Activated CD8-positive, alpha-beta memory T cell treated with anti-CD3 and anti-CD28 coated beads, Interleukin-2, amount 50 U/mL, for 1 hour (primary cell): ENCODE results near the gene PDE2A.

Source experiments
- DNase-seq: peaks from one replicate; pipeline ENCODE4 v3.0.0-alpha.2; 2020; ENCODE audit errors: extremely low read depth

PDE2A gene

DNA sequence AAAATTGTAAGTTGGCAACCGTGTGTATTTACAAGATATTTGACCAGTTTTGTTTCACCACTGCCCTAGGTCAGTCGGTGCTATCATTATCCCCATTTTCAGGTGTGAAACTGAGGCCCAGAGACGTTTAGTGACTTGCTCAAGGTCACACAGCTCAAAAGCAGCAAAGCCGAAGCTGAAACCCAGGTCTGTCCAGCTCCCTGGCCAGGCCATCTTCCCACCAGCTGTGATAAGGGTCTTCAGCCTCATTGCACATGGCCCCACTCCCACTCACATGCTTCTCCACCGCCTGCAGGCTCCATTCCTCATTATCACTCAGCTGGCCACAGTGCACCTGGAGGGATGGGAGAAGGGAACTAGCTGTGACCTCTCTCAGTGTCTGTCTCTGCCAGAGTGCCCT is 83.2 kb downstream of the PDE2A start:
- no peak for DNase-seq

DNA sequence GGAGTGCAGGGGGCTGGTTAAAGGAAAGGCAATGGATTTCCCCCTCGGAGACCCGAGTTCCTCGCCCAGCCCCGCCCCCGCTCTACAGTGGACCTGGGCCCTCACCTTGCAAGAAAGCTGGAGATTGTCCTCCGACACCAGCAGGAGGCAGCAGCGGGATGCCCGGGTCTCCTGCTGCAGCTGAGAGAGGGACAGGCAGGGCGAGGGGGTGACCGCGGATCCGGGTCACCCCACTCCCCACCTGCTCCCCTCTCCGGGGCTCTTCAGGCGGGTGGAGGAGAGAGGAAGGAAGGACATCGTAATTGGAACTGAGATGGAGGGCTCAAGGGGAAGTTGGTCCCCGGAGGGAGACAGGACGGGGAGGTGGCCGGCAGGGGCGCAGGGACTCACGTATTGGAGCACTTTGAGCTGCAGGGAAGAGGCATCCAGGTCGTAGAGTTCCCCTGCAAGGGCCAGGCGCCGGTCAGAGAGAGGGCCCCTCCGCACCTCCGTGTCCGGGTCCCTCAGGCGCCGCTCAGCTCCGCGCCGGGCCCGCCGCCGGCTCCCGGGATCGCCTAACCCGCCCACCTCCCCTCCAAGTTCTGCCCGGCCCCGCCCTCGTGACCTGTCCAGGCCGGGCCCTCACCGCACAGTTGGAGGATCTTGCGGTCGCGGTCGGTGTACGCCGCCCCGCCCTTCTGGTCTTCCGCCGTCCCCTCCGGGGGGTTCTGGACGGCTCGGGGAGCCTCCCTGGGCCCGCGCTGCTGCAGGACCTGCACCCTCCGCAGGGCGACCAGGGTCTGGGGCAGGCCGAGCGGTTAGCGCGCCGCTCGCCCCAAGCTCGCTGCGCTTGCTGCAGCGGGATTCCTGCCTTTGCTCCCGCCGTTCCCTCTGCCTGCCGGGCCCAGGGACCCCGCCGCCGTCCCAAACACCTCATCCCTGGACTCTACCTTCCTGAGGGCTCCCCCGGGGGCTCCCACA is 84.1 kb downstream of the PDE2A start:
- no peak for DNase-seq

DNA sequence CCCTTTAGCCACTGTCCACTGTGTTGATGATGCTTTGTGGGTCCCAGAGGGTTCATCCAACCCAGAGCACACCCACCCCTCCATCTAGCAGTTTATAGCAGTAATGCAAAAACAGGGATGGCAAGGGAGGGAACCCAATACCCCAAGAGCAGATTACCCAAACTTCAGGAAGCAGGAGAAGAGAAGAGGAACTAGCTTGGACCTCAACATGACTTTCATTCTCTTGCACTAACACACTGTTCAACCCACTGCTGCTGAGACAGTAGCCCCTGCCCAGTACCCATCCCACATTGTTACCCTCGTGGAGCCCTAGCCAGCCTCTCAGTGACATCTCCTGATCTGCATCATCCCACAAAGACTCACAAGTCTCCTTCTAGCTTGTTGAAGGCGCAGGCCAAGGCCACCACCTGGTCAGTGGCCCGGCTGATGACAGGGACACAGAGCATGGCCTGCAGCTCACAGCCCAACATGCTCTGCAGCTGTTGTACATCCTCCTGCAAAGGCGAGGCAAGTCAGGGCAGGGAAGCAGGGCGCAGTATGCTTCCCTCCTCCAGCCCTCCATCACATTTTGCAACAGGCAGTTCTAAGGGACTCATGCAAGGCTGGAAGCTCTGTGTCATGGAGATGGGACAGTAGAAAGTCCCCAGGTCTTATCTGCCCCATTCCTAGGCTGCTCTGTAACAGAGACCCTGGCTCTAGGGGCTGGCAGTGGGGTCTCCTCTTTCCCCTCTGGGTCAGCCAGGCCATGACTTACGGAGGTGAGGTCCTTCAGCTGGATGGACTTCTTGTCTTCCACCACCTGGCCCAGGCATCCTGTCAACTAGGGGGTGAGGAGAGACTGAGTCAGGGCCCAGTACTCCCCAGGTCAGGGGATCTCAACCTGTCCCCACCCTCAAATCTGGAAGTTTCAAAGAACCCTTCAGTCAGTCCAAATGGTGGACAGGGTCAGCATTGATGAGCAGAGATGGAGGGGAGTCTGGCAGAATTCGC is 85.5 kb downstream of the PDE2A start:
- DNase-seq: no peak

DNA sequence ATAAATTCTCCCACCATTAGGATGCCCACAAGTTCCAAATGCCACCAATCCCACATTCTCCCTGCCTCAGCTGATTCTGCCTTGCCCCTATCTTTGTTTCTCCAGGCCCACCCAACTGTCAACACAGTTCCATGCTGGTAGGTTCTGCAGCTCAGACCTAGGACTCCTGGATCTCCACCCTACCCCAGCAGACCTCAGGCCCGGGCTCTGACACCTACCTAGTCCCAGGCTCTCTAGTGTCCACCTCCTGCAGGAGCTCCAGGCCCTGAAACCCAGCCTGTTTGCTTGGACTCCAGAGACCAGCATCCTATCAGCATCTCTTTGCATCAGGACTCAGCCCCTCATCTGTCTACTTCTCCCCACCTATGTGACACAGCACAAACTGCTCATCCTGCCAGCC is 86.5 kb downstream of the PDE2A start:
- DNase-seq: no peak

DNA sequence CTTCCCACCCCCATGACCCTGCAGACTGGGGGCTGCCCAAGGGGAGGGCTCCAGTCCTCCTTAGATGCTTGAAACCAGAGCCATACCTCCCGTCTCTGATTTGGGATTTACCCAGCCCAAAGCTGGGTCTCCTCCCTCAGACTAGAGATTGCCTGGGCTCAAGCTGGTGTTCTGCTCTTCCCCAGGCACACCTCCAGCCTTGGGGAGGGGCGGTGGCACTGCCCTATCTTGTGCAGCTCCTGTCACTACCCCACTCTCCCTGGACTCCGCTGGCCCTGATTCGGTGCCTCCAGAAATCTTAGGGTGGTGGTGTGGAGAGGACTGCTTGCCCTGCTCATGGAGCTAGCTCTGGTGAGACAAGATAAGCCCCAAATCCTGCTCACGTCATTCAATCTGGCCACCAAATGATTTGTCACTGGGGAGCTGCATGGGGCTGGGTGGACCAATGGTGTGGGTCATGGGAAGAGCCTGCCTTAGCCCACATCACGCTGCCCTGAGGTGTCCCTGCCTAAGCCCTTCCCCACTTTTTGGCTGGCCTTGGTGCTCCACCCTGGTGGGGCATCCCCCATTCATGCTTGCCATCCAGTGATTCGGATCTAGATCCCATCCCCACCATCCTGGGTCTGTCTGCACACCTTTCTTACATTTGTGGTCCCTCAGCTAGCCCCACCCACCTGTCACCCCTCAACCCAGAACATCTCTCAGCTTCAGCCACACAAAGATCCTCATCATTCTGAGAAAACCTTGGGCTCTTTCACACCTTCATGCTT is 87.7 kb downstream of the PDE2A start:
- no peak for DNase-seq

DNA sequence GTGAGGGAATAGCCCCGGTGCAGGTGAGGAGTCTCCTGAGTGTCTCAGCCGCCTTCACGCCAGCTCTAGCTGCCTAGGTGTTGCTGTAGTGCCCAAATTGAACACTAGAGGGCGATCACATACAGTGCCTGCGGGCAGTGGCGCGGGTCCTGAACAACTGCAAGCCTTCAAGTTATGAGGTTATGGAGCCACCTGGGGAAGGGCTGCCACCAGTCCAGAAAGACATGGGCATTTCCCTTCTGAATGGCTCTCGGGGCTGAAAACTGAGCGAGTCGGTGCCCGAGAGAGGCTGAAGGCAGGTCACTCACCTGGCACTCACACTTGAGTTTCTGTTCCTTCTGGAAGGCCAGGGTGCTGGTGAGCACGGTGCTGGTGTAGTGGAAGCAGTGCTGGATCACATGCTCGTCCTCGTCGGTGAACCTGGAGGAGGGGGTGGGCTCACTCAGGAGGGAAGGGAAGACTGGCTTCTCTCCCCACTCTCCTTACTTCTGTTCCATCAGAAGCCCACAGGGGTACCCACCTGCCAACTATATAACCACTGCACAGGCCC is 88.4 kb downstream of the PDE2A start:
- DNase-seq: peak; percentile 55

DNA sequence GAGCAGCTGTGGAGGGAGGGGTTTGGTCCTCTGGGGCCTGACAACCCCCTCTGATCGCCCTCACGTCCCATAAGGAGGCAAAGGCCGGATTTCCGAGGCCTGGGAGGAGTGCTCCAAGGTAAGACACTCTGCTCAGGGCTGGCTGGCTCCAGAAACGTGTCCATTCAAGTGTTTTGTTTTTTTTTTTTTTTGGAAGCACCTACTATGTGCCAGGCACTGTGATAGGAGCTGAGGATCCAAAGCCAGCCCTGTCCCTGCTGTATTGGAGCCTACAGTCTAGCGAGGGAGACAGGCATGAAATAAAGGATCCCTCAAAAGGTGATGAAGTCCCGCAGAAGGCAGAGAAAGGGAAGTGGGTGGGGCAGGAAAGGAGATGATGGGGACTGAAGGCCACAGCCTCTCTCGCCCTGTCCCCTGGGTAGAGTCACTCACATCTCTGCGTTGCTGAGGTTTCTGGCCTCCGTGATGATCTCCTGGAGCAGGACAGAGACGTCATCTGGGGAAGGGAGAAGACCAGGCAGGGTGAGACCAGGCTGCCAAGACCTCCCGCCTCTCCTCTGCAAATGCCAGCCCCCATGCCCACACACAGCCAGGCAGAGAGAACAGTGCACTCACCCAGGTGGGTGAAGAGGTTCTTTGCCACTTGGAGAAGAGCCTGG is 89.2 kb downstream of the PDE2A start:
- no peak for DNase-seq

DNA sequence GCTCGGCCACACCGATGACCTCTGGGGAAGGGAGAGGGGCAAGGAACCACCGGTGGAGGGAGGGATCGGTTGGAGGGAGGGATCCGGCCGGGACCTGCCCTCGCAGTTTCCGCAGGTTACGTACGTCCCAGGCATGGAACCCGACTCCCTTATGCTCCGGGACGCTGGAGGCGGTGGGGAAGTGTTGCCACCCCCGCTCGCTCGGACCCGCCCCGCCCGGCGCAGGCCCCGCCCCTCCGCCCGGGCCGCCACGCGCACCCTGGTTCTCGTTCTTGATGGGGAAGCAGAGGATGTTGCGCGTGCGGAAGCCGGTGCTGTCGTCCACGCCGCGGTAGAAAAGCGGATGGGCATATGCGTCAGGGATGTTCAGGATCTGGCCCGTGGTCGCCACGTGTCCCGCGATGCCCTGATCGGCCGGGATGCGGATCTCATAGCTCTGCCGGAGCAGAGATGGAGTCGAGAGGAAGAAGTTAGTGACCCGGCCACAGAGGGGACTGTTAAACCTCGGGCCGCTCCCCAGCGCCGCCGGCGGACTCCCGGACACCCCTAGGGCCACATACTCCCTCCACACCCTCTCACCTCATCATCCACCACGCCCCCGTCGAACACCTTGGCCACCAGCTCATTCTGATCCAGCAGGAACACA is 89.8 kb downstream of the PDE2A start:
- DNase-seq: no peak

DNA sequence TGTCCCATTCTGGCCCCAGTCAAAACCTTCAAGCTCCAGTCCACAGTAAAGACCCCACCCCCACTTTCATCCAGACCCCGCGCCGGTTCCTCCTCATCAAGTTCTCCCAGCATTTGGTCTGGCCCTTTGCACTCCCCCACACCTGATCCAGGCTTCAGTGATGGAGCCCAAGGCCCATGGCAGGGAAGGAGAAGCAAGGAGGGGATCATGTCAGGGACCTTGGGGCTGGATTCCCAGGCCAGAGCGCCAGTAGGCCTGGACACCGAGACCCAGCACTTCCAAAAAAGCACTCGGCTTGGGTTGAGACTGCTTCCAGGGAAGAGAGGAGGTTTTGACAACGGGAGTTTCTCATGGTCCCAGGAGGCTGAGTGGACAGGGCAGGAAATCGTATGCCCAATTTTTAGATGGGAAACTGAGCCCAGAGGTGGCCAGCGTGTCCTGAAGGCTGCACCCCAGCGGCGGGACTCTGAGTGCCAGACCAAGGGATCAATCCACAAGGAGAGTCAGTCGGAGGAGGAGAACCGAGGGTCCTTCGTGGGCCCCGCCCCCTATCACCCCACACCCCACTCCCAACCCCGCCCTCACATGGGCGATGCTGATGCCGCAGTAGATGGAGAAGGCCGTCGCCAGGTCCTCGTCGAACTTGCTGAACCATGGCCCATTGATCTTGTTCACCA is 90.5 kb downstream of the PDE2A start:
- no peak for DNase-seq

DNA sequence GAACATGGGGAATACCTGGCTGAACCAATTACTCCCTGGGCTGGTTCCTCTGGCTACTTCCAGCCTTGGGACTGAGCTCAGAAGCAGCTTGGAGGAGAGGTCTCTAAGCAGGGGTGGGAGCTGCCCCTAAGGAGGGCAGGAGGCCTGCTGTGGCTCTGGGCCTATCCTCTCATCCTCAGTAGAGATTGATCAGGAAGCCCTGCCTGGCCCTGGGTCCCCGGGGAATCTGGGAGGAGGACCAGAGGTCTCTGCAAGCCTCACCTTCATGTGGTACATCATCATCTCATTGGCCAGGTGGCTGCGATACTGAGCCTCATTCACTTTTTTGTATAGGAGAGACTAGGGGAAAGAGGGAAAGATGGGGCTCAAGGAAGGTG is 91.1 kb downstream of the PDE2A start:
- no peak for DNase-seq

DNA sequence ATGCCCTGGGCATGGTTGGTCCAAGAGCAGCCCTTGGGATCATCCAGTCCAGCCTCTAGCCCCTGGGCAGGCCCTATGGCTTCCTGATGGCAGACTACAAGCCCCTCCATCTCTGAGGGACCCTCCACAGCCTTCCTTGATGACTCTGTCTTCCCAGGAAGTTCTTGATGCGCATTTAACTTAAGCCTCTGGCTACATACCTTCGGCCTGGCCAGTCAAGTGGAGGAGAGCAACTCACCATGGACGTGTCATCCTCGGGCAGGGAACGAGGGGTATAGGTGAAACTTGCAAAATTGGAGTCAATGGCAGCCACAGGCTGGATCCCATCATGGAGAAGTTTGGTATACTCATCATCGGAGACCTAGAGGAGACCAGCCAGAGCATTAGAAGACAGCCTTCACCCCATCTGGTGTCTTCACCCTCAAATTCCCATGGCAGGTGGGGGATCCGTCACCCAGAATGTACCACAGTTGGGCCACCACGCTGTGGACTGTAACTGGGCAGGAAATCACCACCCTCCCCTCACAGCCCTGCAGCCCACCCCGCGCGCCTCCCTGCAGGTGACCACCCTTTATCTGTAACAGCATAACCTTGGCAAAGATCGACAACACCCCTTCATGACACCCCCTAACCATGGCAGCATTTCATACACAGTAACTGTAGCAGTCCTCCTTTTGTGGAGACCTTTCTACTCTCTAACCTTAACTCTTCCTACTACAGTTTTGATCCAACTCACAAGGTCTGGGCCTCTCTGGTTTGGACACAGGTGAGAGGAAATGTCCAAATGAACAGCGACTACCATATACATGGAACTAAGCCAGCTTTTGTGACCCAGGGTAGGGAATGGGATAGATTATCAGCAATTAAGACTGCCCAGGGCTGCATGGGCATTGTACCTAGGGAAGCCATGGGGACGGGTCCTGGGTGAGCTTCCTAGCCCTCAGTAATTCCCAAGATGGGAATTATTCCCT is 91.7 kb downstream of the PDE2A start:
- no peak for DNase-seq

DNA sequence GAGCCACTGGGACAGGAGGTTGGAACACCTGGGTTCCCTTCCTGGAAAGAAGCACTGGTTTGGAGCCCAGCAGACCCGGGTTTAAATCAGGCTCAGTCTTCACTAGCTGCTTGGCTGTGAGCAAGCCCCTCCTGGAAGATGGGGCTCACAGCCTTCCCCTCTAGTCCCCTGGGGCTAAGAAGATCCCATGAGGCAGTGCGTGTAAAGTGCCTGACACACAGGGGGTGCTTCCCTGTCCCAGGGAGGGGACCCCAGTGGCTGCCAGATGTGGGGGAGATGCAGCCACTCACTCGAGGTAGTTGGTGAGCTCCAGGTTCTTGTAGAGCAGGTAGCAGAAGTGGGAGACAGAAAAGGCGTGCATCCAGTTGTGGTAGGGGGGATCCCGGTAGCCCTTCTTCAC is 93.2 kb downstream of the PDE2A start:
- DNase-seq: no peak

DNA sequence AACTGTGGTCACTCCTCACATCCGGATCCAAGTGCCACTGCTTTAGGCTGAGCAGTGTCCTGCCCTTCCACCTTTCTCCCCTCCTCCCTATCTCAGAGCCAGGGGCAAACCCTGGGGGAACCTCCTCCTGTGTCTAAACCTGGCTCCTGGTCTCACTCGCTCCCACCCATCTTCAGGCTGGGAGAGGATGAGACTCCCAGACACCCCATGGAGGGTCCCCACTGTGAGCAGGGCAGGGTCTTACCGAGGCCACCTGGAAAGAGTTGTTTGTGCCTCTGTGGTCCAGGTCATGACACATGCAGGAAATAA is 93.6 kb downstream of the PDE2A start:
- DNase-seq: no peak

DNA sequence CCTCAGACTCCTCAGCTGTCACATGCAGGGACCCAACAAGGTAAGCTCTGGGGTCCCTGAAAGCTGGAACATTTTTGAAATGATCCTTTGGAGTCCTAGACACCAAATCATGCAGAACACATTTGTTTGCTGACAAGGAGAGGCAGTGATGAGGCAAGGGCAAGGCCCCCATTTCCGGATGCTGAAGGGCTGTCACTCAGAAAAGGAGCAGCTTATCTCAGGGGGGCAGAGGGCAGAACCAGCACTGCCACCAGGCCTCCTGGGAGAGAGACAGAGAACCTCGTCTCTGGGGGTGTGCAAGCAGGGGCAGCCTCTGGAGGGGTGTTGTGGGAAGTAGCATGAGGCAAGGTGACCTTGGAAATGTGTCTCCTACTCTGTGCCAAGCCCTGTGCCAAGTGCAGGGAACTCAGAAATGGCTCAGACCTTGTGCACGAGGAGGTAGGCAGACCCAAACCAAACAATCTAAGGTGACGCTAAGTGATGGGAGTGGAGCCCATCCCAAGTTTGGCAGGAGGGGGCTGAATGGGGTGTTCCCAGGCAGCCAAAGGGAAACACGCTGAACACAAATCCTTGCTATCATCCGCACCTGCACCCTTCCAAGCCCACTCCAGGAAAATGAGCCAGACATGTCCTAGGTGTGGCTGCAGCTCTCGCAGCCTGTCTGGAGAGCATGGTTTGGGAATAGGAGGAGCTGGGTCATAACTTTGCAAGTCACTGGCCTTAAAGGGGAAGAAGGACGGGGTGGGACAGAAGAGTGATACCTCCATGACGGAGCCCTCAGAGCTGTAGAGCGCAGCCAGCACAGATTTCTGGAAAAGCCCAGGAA is 94.2 kb downstream of the PDE2A start:
- DNase-seq: no peak

DNA sequence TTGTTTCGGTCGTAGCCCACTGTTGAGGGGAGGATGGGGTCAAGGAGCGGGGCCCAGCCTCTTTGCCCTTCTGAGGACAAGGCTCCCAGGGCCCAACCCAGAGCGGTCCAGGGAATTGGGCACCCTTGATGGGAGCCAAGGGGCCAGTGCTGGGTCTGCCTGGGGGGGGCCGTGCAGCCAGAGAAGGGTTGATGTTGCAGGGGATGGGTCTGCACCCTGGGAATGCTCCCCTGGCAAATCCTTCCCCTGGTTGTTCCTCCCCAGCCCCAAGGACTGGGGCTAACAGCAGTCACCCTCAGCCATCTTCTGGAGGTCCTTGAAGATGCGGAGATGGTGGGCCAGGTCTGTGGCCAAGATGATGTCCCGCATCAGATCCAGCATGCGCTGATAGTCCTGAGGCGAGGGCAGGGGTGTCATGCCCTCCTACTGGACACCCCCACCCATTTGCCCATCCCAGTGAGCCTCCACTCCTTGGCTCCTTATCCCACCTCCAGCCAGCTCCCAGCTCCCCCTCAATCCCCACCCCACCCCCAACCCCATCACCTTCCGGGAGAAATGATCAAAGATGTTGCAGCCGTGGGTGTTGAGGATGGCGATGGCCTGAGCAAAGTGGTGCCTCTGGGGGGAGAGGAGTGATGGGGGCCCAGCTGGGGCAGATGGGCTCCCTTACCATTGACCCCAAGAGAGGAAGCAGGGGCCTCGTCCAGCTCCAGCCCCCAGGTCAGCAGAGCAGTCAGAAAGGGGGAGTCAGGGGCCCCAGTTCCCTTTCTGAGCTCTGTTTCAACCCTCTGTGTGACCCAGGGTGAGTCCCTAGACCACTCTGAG is 95.0 kb downstream of the PDE2A start:
- no peak for DNase-seq

DNA sequence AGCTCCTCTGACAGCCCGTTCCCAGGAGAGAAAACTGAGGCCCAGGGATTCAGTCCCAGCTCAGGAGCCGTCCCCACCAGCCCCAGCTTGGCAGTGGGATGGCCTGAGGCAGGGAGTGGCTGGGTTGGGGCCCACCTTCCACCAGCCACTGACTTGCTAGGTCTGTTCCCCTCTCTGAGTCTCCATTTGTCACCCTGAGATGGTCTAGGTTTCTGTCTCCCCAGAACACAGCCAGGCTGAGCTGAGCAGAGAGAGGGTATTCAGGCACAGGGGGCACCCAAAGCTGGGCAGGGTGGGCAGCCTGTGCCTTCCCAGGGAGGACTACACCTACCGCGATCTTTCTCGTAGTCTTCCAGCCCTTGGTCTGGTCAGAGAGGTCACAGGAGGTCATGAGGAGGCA is 95.7 kb downstream of the PDE2A start:
- DNase-seq: no peak

DNA sequence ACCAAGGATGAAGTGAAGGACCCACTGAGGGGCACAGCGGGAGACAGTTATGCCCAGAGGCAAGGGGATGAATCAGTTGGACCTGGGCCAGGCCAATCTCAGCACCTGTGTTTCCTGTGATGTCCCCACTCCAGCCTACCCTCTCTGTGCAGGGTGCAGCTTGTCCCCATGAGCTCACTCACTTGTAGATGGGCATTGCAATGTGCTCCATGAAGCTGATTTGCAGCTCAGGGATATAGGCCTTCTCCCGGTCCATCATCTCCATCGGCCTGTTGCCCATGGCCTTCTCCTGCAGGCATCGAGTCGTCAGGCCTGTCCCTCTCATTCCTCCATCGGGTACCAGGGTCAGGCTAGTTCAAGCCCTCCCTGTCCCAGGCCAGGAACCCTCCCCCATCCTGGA is 96.2 kb downstream of the PDE2A start:
- no peak for DNase-seq
